Measurements from ENCODE around the gene KIF13A.

Gene KIF13A

GRCh38 chr6:17881085-17881858, 106.2 kb downstream of the KIF13A start:
- DNase-seq (ENCODE audit: low read depth): no peak
- H3K4me3 ChIP-seq (ENCODE audit: low read length): no peak overlapping the region
- TF ChIP-seq CTCF (conservative IDR thresholded peaks at IDR 0.05; ENCODE audit: low read depth, low read length): no peak

GRCh38 chr6:17879184-17879583, 108.3 kb downstream of the KIF13A start:
- no peak for TF ChIP-seq CTCF (conservative IDR thresholded peaks at IDR 0.05; ENCODE audit: low read depth, low read length)
- H3K4me3 ChIP-seq (ENCODE audit: low read length): no peak overlapping the region
- DNase-seq (ENCODE audit: low read depth): no peak

GRCh38 chr6:17878734-17879133, 108.7 kb downstream of the KIF13A start:
- no peak for DNase-seq (ENCODE audit: low read depth)
- TF ChIP-seq CTCF (conservative IDR thresholded peaks at IDR 0.05; ENCODE audit: low read depth, low read length): no peak
- no peak overlapping the region for H3K4me3 ChIP-seq (ENCODE audit: low read length)

GRCh38 chr6:17877895-17878440, 109.5 kb downstream of the KIF13A start:
- no peak overlapping the region for H3K4me3 ChIP-seq (ENCODE audit: low read length)
- TF ChIP-seq CTCF (conservative IDR thresholded peaks at IDR 0.05; ENCODE audit: low read depth, low read length): no peak
- no peak for DNase-seq (ENCODE audit: low read depth)

GRCh38 chr6:17877196-17877894, 110.1 kb downstream of the KIF13A start:
- H3K4me3 ChIP-seq (ENCODE audit: low read length): no peak overlapping the region
- peak; percentile 87 for DNase-seq (ENCODE audit: low read depth)

GRCh38 chr6:17874753-17875152, 112.7 kb downstream of the KIF13A start:
- H3K4me3 ChIP-seq (ENCODE audit: low read length): no peak overlapping the region
- no peak for TF ChIP-seq CTCF (conservative IDR thresholded peaks at IDR 0.05; ENCODE audit: low read depth, low read length)
- DNase-seq (ENCODE audit: low read depth): no peak

More at GRCh38 chr6:17877196-17877894, 110.1 kb downstream of the KIF13A start:
- TF ChIP-seq CTCF (conservative IDR thresholded peaks at IDR 0.05; ENCODE audit: low read depth, low read length): no peak
